IMR-90 (cell line): ENCODE measurements around the gene TULP4. TPM values are rescaled to one million over a fixed set of nuclear protein-coding genes. Genes with fewer than 3 reads are reported as not detected.

Experiments used
- ATAC-seq: fragments of 200-7000 bp; cut with Tn5 transposase; 2 replicates; pipeline ENCODE4 v1.9.1; 2020; ENCODE audit warnings: low read depth, mild to moderate bottlenecking, moderate library complexity
- BruUV-seq: library from RNA; stranded (reverse); fragments of 400-500 nt; replicated peaks from 2 replicates; lab custom pipeline; 2021; lab: Mats Ljungman, UMichigan
- CTCF ChIA-PET: fragments of 300-600 bp; formaldehyde crosslinking; extraction: SDS; loops from one replicate; lab custom pipeline; 2021; ENCODE audit warnings: antibody characterized with exemption; lab: Yijun Ruan, JAX
- POLR2A ChIA-PET: fragments of 300-600 bp; sonication (Branson Sonifier 250); formaldehyde crosslinking; loops from one replicate; lab custom pipeline; 2022; ENCODE audit warnings: antibody characterized with exemption; ENCODE audit not compliant: unreplicated experiment; lab: Charles Lee
- DNase-seq: peaks from one replicate; pipeline ENCODE4 v3.0.0; 2013
- H2AFZ ChIP-seq: replicated peaks from 2 replicates; pipeline ENCODE3; 2013; ENCODE audit warnings: low read length, mild to moderate bottlenecking; ENCODE audit not compliant: poor library complexity
- H2AK5ac ChIP-seq: 2 replicates; pipeline ENCODE4 v1.6.1; 2013; ENCODE audit warnings: low read depth, low read length, inconsistent platforms
- H2AK9ac ChIP-seq: replicated peaks from 2 replicates; pipeline ENCODE3; 2013; ENCODE audit warnings: mild to moderate bottlenecking, low read depth, low read length, moderate library complexity; ENCODE audit not compliant: poor library complexity
- H2BK120ac ChIP-seq: 2 replicates; pipeline ENCODE4 v1.6.1; 2013; ENCODE audit warnings: low read depth, low read length, inconsistent platforms
- H2BK15ac ChIP-seq: 3 replicates; pipeline ENCODE4 v1.6.1; 2013; ENCODE audit warnings: low read depth, low read length, inconsistent platforms
- H2BK20ac ChIP-seq: 2 replicates; pipeline ENCODE4 v1.6.1; 2013; ENCODE audit warnings: low read depth, mild to moderate bottlenecking, inconsistent platforms, low read length, moderate library complexity
- H2BK5ac ChIP-seq: 2 replicates; pipeline ENCODE4 v1.6.1; 2013; ENCODE audit warnings: mild to moderate bottlenecking, low read depth, low read length, inconsistent platforms; ENCODE audit not compliant: poor library complexity, severe bottlenecking
- H3K14ac ChIP-seq: replicated peaks from 2 replicates; pipeline ENCODE4 v1.6.1; 2013; ENCODE audit warnings: low read depth, low read length, inconsistent platforms
- H3K18ac ChIP-seq: 2 replicates; pipeline ENCODE4 v1.6.1; 2013; ENCODE audit warnings: low read depth, low read length, control low read depth
- H3K23ac ChIP-seq: 2 replicates; pipeline ENCODE4 v1.6.1; 2013; ENCODE audit warnings: low read depth, low read length, inconsistent platforms
- H3K27ac ChIP-seq: 2 replicates; pipeline ENCODE4 v1.5.1; 2013; ENCODE audit warnings: mild to moderate bottlenecking, control low read depth, low read length; ENCODE audit not compliant: insufficient read depth
- H3K27me3 ChIP-seq: 2 replicates; pipeline ENCODE4 v1.6.1; 2013; ENCODE audit warnings: low read length; ENCODE audit not compliant: control insufficient read depth, insufficient read depth
- H3K36me3 ChIP-seq: 2 replicates; pipeline ENCODE4 v1.6.1; 2013; ENCODE audit warnings: low read length, mixed read lengths; ENCODE audit not compliant: control insufficient read depth, insufficient read depth
- H3K4ac ChIP-seq: 2 replicates; pipeline ENCODE4 v1.6.1; 2013; ENCODE audit warnings: low read depth, low read length, inconsistent platforms
- H3K4me1 ChIP-seq: 2 replicates; pipeline ENCODE4 v1.6.1; 2013; ENCODE audit warnings: low read length, mixed read lengths; ENCODE audit not compliant: control insufficient read depth, insufficient read depth
- H3K4me2 ChIP-seq: 2 replicates; pipeline ENCODE4 v1.6.1; 2013; ENCODE audit warnings: low read depth, mild to moderate bottlenecking, control low read depth, low read length, moderate library complexity
- H3K4me3 ChIP-seq: 2 replicates; pipeline ENCODE4 v1.5.1; 2013; ENCODE audit warnings: low read depth, mild to moderate bottlenecking, control low read depth, low read length, moderate library complexity; ENCODE audit not compliant: insufficient read depth
- H3K56ac ChIP-seq: 2 replicates; pipeline ENCODE4 v1.6.1; 2013; ENCODE audit warnings: low read length, inconsistent platforms; ENCODE audit not compliant: insufficient read depth; ENCODE audit errors: extremely low read depth
- H3K79me1 ChIP-seq, 2 experiments: 2 replicates each; pipeline ENCODE4 v1.6.1; 2013; ENCODE audit warnings: low read length in 2 of 2, inconsistent platforms in 1 of 2, low read depth in 1 of 2
- H3K9ac ChIP-seq: 2 replicates; pipeline ENCODE4 v1.6.1; 2013; ENCODE audit warnings: low read depth, low read length, control low read depth
- H3K9me1 ChIP-seq: 2 replicates; pipeline ENCODE4 v1.6.1; 2013; ENCODE audit warnings: low read length, inconsistent platforms; ENCODE audit not compliant: insufficient read depth
- H3K9me3 ChIP-seq: 2 replicates; pipeline ENCODE4 v1.6.1; 2013; ENCODE audit warnings: low read length; ENCODE audit not compliant: control insufficient read depth, insufficient read depth
- H4K20me1 ChIP-seq: 2 replicates; pipeline ENCODE4 v1.6.1; 2013; ENCODE audit warnings: low read length, inconsistent platforms; ENCODE audit not compliant: insufficient read depth
- H4K5ac ChIP-seq: 2 replicates; pipeline ENCODE4 v1.6.1; 2013; ENCODE audit warnings: mild to moderate bottlenecking, low read depth, low read length, control low read depth
- H4K8ac ChIP-seq, 2 experiments: 2 replicates each; pipeline ENCODE4 v1.6.1; 2013; ENCODE audit warnings: low read depth in 2 of 2, low read length in 2 of 2, control low read depth in 1 of 2, inconsistent platforms in 1 of 2
- H4K91ac ChIP-seq: 2 replicates; pipeline ENCODE4 v1.6.1; 2013; ENCODE audit warnings: low read depth, low read length, inconsistent platforms; ENCODE audit not compliant: insufficient read depth
- BHLHE40 ChIP-seq: fragments of 150-350 bp; IDR thresholded peaks from 2 replicates; pipeline ENCODE4 v1.6.1; 2016; ENCODE audit warnings: mild to moderate bottlenecking, low read depth, low read length
- CEBPB ChIP-seq: IDR thresholded peaks from 2 replicates; pipeline ENCODE4 v1.6.1; 2012; ENCODE audit warnings: low read depth, low read length, improper control_type of control experiment
- CHD1 ChIP-seq: IDR thresholded peaks from 2 replicates; pipeline ENCODE4 v1.6.1; 2012; ENCODE audit warnings: low read depth, low read length, improper control_type of control experiment
- FOS ChIP-seq: fragments of 150-350 bp; IDR thresholded peaks from 2 replicates; pipeline ENCODE4 v1.6.1; 2016; ENCODE audit warnings: low read depth, low read length
- MAFK ChIP-seq: IDR thresholded peaks from 2 replicates; pipeline ENCODE4 v1.6.1; 2012; ENCODE audit warnings: low read depth, low read length, improper control_type of control experiment
- MAZ ChIP-seq: IDR thresholded peaks from 2 replicates; pipeline ENCODE4 v1.6.1; 2012; ENCODE audit warnings: low read depth, mild to moderate bottlenecking, low read length, improper control_type of control experiment, moderate library complexity, borderline replicate concordance
- MXI1 ChIP-seq: IDR thresholded peaks from 2 replicates; pipeline ENCODE4 v1.6.1; 2012; ENCODE audit warnings: low read depth, mild to moderate bottlenecking, low read length, moderate library complexity, borderline replicate concordance
- NFE2L2 ChIP-seq: fragments of 150-350 bp; IDR thresholded peaks from 2 replicates; pipeline ENCODE4 v1.6.1; 2016; ENCODE audit warnings: low read depth, mild to moderate bottlenecking, low read length
- POLR2A ChIP-seq: IDR thresholded peaks from 2 replicates; pipeline ENCODE4 v1.6.1; 2012; ENCODE audit warnings: mild to moderate bottlenecking, low read depth, low read length
- RAD21 ChIP-seq: IDR thresholded peaks from 2 replicates; pipeline ENCODE4 v1.6.1; 2012; ENCODE audit warnings: low read length, improper control_type of control experiment
- RCOR1 ChIP-seq: IDR thresholded peaks from 2 replicates; pipeline ENCODE4 v1.6.1; 2012; ENCODE audit warnings: mild to moderate bottlenecking, low read length, improper control_type of control experiment; ENCODE audit not compliant: insufficient replicate concordance
- RFX5 ChIP-seq: IDR thresholded peaks from 2 replicates; pipeline ENCODE4 v1.8.0; 2012; ENCODE audit warnings: low read depth, mild to moderate bottlenecking, low read length, moderate library complexity
- SMC3 ChIP-seq: fragments of 150-350 bp; IDR thresholded peaks from 2 replicates; pipeline ENCODE4 v1.6.1; 2016; ENCODE audit warnings: low read depth, mild to moderate bottlenecking, antibody characterized with exemption, low read length, moderate library complexity
- WGBS, 2 experiments: methylation state at CpG; one replicate each; pipeline versions ENCODE4 v1.1.5 to v1.1.7; 2013; ENCODE audit warnings: missing lambda C conversion rate in 2 of 2; ENCODE audit not compliant: insufficient read length in 1 of 2; ENCODE audit errors: extremely low coverage in 2 of 2; 5-methylcytosine and 5-hydroxymethylcytosine counted together
- dilution Hi-C: fragments of 300-500 bp; cut with HindIII; formaldehyde crosslinking; loops from one replicate; pipeline ENCODE4 v1.14.3; 2018; ENCODE audit warnings: low sequenced_read_pairs; ENCODE audit not compliant: unreplicated experiment
- in situ Hi-C: fragments of 300-500 bp; cut with MboI; formaldehyde crosslinking; loops from 3 replicates; pipeline ENCODE4 v1.14.3; 2019; ENCODE audit warnings: low sequenced_read_pairs, inconsistent platforms, mixed read lengths
- intact Hi-C: fragments of 100-400 bp; cut with micrococcal nuclease; formaldehyde crosslinking; loops from 2 replicates; pipeline ENCODE4 v1.10.0; 2022
- polyA plus RNA-seq, 3 experiments: library from polyadenylated mRNA; depleted of rRNA; stranded (reverse); fragments of >200 nt; gene quantifications; 2 replicates each; pipeline ENCODE4 v1.2.3, GENCODE V29; 2012; ENCODE audit warnings: low replicate concordance in 1 of 3
- total RNA-seq: library from RNA; depleted of rRNA; stranded (reverse); fragments of >200 nt; gene quantifications from 2 replicates; pipeline ENCODE4 v1.2.3, GENCODE V29; 2012
- TF ChIP-seq, protein P1 (sequence below): conservative IDR thresholded peaks from 2 replicates; pipeline ENCODE4 v1.5.1; 2012; ENCODE audit warnings: mild to moderate bottlenecking, low read depth, low read length, improper control_type of control experiment
- TF ChIP-seq, protein P2 (sequence below): fragments of 150-350 bp; IDR thresholded peaks from 2 replicates; pipeline ENCODE4 v1.6.1; 2016; ENCODE audit warnings: low read depth, mild to moderate bottlenecking, low read length, moderate library complexity, borderline replicate concordance
- TF ChIP-seq, protein P3 (sequence below): fragments of 150-350 bp; IDR thresholded peaks from 2 replicates; pipeline ENCODE4 v1.6.1; 2017; ENCODE audit warnings: mild to moderate bottlenecking, antibody characterized with exemption, low read length, low read depth

TULP4 gene
- total and polyA plus RNA-seq, 2 of the 4 experiments (the other 2 are of a cell fraction): 8.1 to 30.6 TPM

DNA sequence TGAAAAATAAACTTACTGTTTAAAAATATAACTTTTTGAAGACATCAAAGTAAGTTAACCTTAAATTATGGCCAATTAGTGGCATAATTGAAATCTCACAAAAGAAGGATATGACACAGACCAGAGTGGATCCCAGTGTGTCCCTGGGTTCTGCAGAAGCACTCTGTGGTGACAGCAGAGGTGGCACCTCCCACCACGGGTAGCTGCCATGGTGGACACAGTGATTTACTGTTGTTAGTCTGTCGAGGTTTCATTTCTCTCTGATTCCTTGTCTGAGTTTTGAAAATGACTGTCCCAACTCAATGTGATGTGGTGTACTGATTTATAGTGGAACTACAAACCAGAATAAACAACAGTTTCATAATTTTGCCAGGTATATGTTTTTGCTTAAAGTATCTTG, 76.5 kb downstream of the TULP4 start:
- intact Hi-C loops: no loop called here
- no peak for TF ChIP-seq NFE2L2
- no peak for TF ChIP-seq BHLHE40
- TF ChIP-seq, protein P1, sequence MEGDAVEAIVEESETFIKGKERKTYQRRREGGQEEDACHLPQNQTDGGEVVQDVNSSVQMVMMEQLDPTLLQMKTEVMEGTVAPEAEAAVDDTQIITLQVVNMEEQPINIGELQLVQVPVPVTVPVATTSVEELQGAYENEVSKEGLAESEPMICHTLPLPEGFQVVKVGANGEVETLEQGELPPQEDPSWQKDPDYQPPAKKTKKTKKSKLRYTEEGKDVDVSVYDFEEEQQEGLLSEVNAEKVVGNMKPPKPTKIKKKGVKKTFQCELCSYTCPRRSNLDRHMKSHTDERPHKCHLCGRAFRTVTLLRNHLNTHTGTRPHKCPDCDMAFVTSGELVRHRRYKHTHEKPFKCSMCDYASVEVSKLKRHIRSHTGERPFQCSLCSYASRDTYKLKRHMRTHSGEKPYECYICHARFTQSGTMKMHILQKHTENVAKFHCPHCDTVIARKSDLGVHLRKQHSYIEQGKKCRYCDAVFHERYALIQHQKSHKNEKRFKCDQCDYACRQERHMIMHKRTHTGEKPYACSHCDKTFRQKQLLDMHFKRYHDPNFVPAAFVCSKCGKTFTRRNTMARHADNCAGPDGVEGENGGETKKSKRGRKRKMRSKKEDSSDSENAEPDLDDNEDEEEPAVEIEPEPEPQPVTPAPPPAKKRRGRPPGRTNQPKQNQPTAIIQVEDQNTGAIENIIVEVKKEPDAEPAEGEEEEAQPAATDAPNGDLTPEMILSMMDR: no peak
- TF ChIP-seq, protein P2, sequence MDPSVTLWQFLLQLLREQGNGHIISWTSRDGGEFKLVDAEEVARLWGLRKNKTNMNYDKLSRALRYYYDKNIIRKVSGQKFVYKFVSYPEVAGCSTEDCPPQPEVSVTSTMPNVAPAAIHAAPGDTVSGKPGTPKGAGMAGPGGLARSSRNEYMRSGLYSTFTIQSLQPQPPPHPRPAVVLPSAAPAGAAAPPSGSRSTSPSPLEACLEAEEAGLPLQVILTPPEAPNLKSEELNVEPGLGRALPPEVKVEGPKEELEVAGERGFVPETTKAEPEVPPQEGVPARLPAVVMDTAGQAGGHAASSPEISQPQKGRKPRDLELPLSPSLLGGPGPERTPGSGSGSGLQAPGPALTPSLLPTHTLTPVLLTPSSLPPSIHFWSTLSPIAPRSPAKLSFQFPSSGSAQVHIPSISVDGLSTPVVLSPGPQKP: no peak
- no peak for TF ChIP-seq CHD1
- no peak for TF ChIP-seq RAD21
- no peak for TF ChIP-seq POLR2A
- TF ChIP-seq, protein P3, sequence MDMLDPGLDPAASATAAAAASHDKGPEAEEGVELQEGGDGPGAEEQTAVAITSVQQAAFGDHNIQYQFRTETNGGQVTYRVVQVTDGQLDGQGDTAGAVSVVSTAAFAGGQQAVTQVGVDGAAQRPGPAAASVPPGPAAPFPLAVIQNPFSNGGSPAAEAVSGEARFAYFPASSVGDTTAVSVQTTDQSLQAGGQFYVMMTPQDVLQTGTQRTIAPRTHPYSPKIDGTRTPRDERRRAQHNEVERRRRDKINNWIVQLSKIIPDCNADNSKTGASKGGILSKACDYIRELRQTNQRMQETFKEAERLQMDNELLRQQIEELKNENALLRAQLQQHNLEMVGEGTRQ: no peak
- no peak for TF ChIP-seq MAFK
- TF ChIP-seq RCOR1: no peak
- TF ChIP-seq MXI1: no peak
- no peak for TF ChIP-seq RFX5
- no peak for TF ChIP-seq CEBPB
- no peak for TF ChIP-seq SMC3
- TF ChIP-seq FOS: no peak
- TF ChIP-seq MAZ: no peak
- Histone ChIP-seq H4K91ac (no peak overlapping the region), H2BK5ac (no peak overlapping the region), H2BK15ac (no peak overlapping the region), H2AK9ac (no peak overlapping the region), H4K8ac (no peak overlapping the region), H2BK120ac (no peak overlapping the region), H3K18ac (no peak overlapping the region), H2AFZ (no peak overlapping the region), H3K79me1 (peaks cover 15 to 16% of the 10 kb centered on the region in 2 experiments), H4K20me1 (no peaks in the 10 kb centered on the region), H3K27me3 (no peaks in the 10 kb centered on the region), H3K36me3 (no peaks in the 10 kb centered on the region), H3K9ac (no peak overlapping the region), H3K9me1 (no peaks in the 10 kb centered on the region), H3K9me3 (no peaks in the 10 kb centered on the region; the same call in 1 of the 2 replicates), H4K5ac (no peak overlapping the region), H3K27ac (no peak overlapping the region), H3K4ac (no peak overlapping the region), H3K4me2 (no peak overlapping the region), H3K56ac (no peak overlapping the region), H2BK20ac (no peak overlapping the region), H2AK5ac (no peak overlapping the region), H3K4me1 (peaks cover 1% of the 10 kb centered on the region; the same call in 1 of the 2 replicates), H3K14ac (no peak overlapping the region), H3K4me3 (no peak overlapping the region), H3K23ac (no peak overlapping the region)
- ATAC-seq (no peak), DNase-seq (no peak)
- no TSS peak for BruUV-seq
- ChIA-PET CTCF (no interaction called here), POLR2A (no interaction called here)
- dilution Hi-C loops: no loop called here
- in situ Hi-C loops: no loop called here
- no CpG with 5 or more reads among the region's 2 CpGs for WGBS, 2 experiments
